Activated T-cell treated with anti-CD3 and anti-CD28 coated beads for 4 hours (primary cell): ENCODE measurements around the gene NLRC5.
A peak's percentile ranks its signal among the peaks of the same experiment; 100 is the strongest.
"Not testable (repeated sequence)": the region's sequence is repeated elsewhere in the genome, so short reads cannot be mapped to it uniquely, and the experiment has no call there.

Source experiments
- DNase-seq: peaks from one replicate; pipeline ENCODE4 v3.0.0-alpha.2; 2020

NLRC5 gene

GRCh38 chr16:57083485-57084126, 94.2 kb downstream of the NLRC5 start:
- no peak for DNase-seq

- DNase-seq, result peak; percentile 66
Measured at GRCh38 chr16:57084257-57084770, 95.0 kb downstream of the NLRC5 start.

- DNase-seq, result no peak
Measured at GRCh38 chr16:57084996-57085395, 95.6 kb downstream of the NLRC5 start.

- DNase-seq, result no peak
Measured at GRCh38 chr16:57087003-57087402, 97.6 kb downstream of the NLRC5 start.

GRCh38 chr16:57089406-57089805, 100.0 kb downstream of the NLRC5 start:
- DNase-seq, result no peak

- DNase-seq, result no peak
Measured at GRCh38 chr16:57091200-57091974, 102.0 kb downstream of the NLRC5 start.

GRCh38 chr16:57091975-57092785, 102.8 kb downstream of the NLRC5 start, which contains the start of gene CPNE2:
Gene CPNE2 (plus strand): TSS chr16:57092583. CDS start chr16:57110743, 18,160 bp downstream.
- no peak for DNase-seq

- DNase-seq, result peak; percentile 22
Measured at GRCh38 chr16:57092786-57093411, 103.5 kb downstream of the NLRC5 start.

- no peak for DNase-seq
Measured at GRCh38 chr16:57093666-57094564, 104.6 kb downstream of the NLRC5 start.

- DNase-seq, result no peak
Measured at GRCh38 chr16:57094911-57095310, 105.6 kb downstream of the NLRC5 start.

- DNase-seq, result no peak
Measured at GRCh38 chr16:57096192-57096591, 106.8 kb downstream of the NLRC5 start.

GRCh38 chr16:57096793-57097192, 107.4 kb downstream of the NLRC5 start:
- no peak for DNase-seq

GRCh38 chr16:57098188-57098841, 109.0 kb downstream of the NLRC5 start:
- DNase-seq, result no peak

- not testable (repeated sequence) for DNase-seq
Measured at GRCh38 chr16:57099965-57100364, 110.6 kb downstream of the NLRC5 start.

GRCh38 chr16:57100445-57100844, 111.1 kb downstream of the NLRC5 start:
- no peak for DNase-seq

GRCh38 chr16:57102888-57103851, 113.8 kb downstream of the NLRC5 start:
- no peak for DNase-seq

- DNase-seq, result no peak
Measured at GRCh38 chr16:57104706-57105105, 115.3 kb downstream of the NLRC5 start.

GRCh38 chr16:57105184-57105583, 115.8 kb downstream of the NLRC5 start:
- DNase-seq, result no peak

GRCh38 chr16:57106767-57107166, 117.4 kb downstream of the NLRC5 start:
- DNase-seq, result no peak
